NCI-H82 treated with DMSO at 0.1 percent for 48 hours (cell line): ENCODE data around the gene COQ5.
"Not testable (repeated sequence)": the region's sequence is repeated elsewhere in the genome, so short reads cannot be mapped to it uniquely, and the experiment has no call there.

ENCODE experiments used
- DNase-seq: peaks from one replicate; lab custom pipeline; 2025; ENCODE audit not compliant: unreplicated experiment; lab: John Stamatoyannopoulos, UW

Gene COQ5

DNA sequence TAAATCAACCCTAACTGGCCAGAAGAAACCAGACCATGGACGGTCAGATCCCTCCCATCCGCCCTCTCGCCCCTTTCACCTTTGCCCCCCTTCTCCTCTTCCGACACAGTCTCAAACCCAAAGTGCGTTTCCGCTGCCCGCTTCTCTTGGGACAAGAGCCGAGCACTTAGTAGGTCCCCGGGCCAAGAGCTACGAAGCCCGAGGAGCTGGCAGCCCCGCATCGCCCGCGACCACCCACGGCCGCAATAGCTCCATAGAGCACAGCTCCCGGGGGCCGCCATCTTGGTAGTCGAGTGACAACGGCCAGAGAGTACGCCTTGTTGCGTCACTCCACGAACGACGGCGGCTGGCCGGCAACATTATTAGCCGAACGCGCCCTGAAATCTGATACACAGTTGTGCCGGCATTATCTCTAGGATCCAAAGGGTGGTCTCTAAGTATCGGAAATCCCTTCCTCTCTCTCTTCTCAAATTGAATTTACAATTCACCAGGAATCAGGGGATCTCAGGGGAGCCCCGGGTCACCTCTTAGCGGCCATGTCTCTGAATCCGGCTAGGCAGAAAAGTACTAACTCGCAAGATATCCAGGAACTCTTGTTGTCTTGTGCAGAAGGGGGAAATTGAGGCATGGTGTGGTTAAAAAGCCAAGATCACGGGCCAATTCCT is at the start of gene COQ5:
COQ5 (minus strand) TSS at position 298 of the 665 bp plus-strand sequence; CDS start at position 281, 17 bp downstream.
- peak; percentile 77 for DNase-seq

GRCh38 chr12:120574106-120574505 is 45.1 kb upstream of the COQ5 start:
- no peak for DNase-seq

- DNase-seq, result no peak
Measured at GRCh38 chr12:120573560-120573959, 44.6 kb upstream of the COQ5 start.

DNA sequence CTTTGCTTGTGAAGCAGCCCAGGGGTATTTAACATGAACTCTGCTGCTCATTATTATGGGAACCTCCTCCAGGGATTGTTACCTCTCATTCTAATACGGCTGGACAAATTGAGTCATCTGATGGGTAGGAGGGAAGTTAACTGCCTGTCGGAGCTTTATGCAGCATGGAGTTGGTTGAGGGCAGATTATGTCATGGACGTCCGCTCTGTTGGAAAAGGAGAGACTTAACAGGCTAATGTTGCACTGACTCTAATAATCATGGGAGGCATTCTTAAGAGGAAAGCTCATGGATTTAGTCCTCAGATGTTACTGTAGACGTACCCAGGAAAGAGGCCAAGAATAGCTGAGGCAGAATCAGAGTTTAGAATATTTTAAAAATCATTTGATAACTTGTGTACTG is 42.3 kb upstream of the COQ5 start:
- DNase-seq, result no peak

DNA sequence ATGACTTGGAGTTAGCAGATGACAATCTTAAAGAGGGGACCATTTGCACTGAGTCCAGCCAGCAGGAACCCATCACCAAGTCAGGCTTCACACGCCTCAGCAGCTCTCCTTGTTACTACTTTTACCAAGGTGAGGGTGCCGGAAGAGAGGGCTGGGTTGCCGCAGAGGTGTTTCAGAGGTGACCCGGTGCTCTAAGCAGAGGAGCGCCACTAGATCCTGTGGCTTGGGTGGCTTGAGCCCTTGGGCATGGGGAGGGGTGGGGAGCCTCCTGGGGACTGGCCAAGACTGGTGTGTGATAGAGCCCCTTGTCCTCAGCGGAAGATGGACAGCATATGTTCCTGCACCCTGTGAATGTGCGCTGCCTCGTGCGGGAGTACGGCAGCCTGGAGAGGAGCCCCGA is 34.5 kb upstream of the COQ5 start:
- no peak for DNase-seq

- DNase-seq, result no peak
Measured at GRCh38 chr12:120562906-120563305, 33.9 kb upstream of the COQ5 start.

DNA sequence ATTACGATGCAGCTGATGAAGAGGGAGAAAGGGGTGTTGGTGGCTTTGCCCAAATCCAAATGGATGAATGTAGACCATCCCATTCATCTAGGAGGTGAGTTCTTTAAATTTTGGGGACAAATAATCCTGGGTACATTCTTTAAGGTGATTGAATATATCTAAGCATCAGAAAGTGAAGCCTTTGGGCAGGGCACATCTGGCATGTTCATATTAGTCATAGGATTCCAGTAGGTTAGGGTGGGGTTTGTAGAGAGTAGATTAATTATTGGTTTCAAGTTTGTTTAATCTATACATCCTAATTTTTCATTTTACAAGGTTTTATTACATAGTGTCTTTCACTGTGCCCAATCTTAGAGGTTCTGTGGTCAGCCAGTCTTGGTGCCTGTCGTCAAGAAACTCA is 28.6 kb upstream of the COQ5 start:
- DNase-seq, result no peak

- DNase-seq, result no peak
Measured at GRCh38 chr12:120554678-120555077, 25.7 kb upstream of the COQ5 start.

- DNase-seq, result no peak
Measured at GRCh38 chr12:120546050-120546386, 17.1 kb upstream of the COQ5 start.

- DNase-seq, result no peak
Measured at GRCh38 chr12:120544691-120545090, 15.7 kb upstream of the COQ5 start.

GRCh38 chr12:120542166-120542565 is 13.2 kb upstream of the COQ5 start:
- no peak for DNase-seq

DNA sequence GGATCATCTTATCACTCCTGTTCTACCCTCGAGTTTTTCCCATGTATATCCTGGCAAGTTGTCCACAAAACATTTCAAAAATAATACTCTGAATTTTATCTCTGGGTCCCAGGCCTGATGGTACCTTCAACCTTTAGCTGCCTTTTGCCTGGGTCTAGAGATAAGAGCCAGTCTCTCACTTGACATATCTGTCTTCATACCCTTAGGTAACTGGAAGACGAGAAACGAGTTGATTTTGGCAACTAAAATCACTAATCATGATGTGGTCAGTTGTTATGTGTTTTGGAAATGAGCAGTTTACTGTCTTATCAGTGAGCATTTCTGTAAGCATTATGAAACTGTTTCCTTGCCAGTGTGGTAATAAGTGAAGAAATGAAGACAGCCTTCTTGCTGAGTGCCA is 11.5 kb upstream of the COQ5 start:
- no peak for DNase-seq

GRCh38 chr12:120539303-120539702 is 10.3 kb upstream of the COQ5 start:
- DNase-seq, result no peak

- no peak for DNase-seq
Measured at GRCh38 chr12:120538281-120539156, 9.6 kb upstream of the COQ5 start.

DNA sequence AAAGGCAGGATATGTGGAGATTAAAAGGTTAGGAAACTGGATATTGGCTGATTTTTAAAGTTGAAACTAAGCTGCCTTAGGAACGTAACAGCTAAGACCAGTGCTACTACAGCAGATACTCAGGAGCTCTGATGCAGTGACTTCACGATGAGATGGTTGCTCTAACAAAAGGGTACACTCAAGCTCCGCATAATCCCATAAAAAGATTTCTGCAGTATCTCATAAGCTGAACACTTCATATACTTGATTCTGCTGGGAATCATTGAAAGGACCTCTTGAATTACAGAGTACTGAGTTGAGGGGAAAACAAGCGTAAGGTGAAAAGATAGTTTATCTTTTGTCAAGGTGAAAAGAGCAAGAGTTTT is 8.9 kb upstream of the COQ5 start:
- peak; percentile 52 for DNase-seq

DNA sequence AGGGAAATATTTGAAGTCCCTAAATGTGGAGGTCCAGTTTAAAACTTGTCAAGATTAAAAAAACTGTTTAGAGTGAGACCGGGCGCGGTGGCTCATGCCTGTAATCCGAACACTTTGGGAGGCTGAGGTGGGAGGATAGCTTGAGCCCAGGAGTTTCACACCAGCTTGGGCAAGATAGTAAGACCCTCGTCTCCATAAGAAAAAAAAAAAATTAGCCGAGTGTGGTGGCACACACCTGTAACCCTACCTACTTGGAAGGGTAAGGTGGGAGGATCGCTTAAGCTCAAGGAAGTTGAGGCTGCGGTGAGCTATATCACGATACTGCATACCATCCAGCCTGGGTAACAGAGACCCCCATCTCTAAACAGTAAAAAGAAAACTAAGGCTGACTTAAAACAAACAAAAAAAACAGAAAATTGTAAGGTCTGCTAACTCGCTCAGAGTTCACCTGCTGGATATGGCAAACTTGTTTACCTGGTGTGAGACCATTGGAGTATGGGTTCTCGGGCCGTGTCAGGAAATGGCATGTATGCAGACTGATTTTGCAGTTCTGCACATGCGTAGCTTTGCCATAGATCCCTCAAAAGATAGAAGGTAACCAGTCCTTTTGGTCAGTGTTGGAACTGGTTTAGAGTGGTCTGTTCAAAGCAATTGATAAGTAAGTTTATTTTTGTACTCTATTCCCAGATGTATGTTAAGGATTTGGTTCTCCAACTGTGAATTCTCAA is 7.3 kb upstream of the COQ5 start:
- DNase-seq, result no peak

- DNase-seq, result no peak
Measured at GRCh38 chr12:120534703-120535655, 6.0 kb upstream of the COQ5 start.

DNA sequence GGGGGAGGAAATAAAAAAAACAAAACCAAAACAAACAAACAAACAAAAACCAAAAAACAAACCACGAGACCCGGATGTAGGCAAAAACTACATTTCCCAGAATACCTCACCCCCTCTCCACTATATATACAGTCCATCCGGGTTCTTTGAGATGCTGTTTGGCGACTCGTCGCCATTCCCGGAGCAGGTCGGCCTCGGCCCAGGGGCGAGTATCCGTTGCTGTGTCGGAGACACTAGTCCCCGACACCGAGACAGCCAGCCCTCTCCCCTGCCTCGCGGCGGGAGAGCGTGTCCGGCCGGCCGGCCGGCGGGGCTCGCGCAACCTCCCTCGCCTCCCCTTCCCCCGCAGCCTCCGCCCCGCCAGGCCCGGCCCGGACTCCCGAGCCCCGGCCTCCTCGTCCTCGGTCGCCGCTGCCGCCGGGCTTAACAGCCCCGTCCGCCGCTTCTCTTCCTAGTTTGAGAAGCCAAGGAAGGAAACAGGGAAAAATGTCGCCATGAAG is 5.3 kb upstream of the COQ5 start, which contains the start of gene RNF10:
RNF10 (plus strand) TSS at position 154 of the 500 bp plus-strand sequence. CDS start 456 bp downstream, outside the sequence.
- peak; percentile 90 for DNase-seq

GRCh38 chr12:120532701-120533238 is 3.8 kb upstream of the COQ5 start:
- no peak for DNase-seq

- DNase-seq, result not testable (repeated sequence)
Measured at GRCh38 chr12:120530418-120530761, 1.4 kb upstream of the COQ5 start.
